ENCODE results near the gene LRRC49.
"Not testable (repeated sequence)": the region's sequence is repeated elsewhere in the genome, so short reads cannot be mapped to it uniquely, and the experiment has no call there.

LRRC49 gene

GRCh38 chr15:70869346-70869745, 23.3 kb upstream of the LRRC49 start:
- DNase-seq = no peak

GRCh38 chr15:70870051-70870450, 22.6 kb upstream of the LRRC49 start:
- DNase-seq = no peak

GRCh38 chr15:70871490-70871889, 21.1 kb upstream of the LRRC49 start:
- DNase-seq = not testable (repeated sequence)

- DNase-seq = no peak
Observed at GRCh38 chr15:70873232-70874054, 19.2 kb upstream of the LRRC49 start.

- no peak for DNase-seq
Observed at GRCh38 chr15:70875001-70875782, 17.4 kb upstream of the LRRC49 start.

- DNase-seq = no peak
Observed at GRCh38 chr15:70876011-70876410, 16.6 kb upstream of the LRRC49 start.

GRCh38 chr15:70876683-70877082, 15.9 kb upstream of the LRRC49 start:
- no peak for DNase-seq

GRCh38 chr15:70879401-70879800, 13.2 kb upstream of the LRRC49 start:
- DNase-seq = no peak

- no peak for DNase-seq
Observed at GRCh38 chr15:70880781-70881180, 11.8 kb upstream of the LRRC49 start.

GRCh38 chr15:70882361-70882760, 10.3 kb upstream of the LRRC49 start:
- no peak for DNase-seq

GRCh38 chr15:70892912-70893560, 410 bp downstream of the LRRC49 start:
- no peak for DNase-seq

- no peak for DNase-seq
Observed at GRCh38 chr15:70902107-70902506, 9.5 kb downstream of the LRRC49 start.

GRCh38 chr15:70906842-70907241, 14.2 kb downstream of the LRRC49 start:
- DNase-seq = no peak

GRCh38 chr15:70907784-70908471, 15.3 kb downstream of the LRRC49 start:
- no peak for DNase-seq

GRCh38 chr15:70910958-70911357, 18.3 kb downstream of the LRRC49 start:
- DNase-seq = no peak

- DNase-seq = no peak
Observed at GRCh38 chr15:70912187-70912586, 19.6 kb downstream of the LRRC49 start.

- DNase-seq = no peak
Observed at GRCh38 chr15:70916531-70916930, 23.9 kb downstream of the LRRC49 start.

- no peak for DNase-seq
Observed at GRCh38 chr15:70917955-70918354, 25.3 kb downstream of the LRRC49 start.

GRCh38 chr15:70920981-70921696, 28.5 kb downstream of the LRRC49 start:
- no peak for DNase-seq

GRCh38 chr15:70922119-70922518, 29.5 kb downstream of the LRRC49 start:
- DNase-seq = no peak

GRCh38 chr15:70923311-70924080, 30.9 kb downstream of the LRRC49 start:
- DNase-seq = no peak

- not testable (repeated sequence) for DNase-seq
Observed at GRCh38 chr15:70926914-70927313, 34.3 kb downstream of the LRRC49 start.
